Mammary epithelial cell (primary cell): ENCODE data around the gene MARS1.

Source experiments
- CTCF ChIP-seq, 2 donors: IDR thresholded peaks in 1 of 2; conservative IDR thresholded peaks in 1 of 2; 2 replicates each; pipeline ENCODE4 v1.5.1; 2011 to 2012; ENCODE audit warnings: inconsistent platforms in 2 of 2, low read length in 2 of 2, mild to moderate bottlenecking in 2 of 2, control low read depth in 1 of 2, low read depth in 1 of 2; ENCODE audit not compliant: insufficient read depth in 1 of 2; ENCODE audit errors: extremely low read depth in 1 of 2
- EZH2 ChIP-seq: IDR thresholded peaks from 2 replicates; pipeline ENCODE4 v1.6.1; 2012; ENCODE audit warnings: low read length, inconsistent platforms, borderline replicate concordance

DNA sequence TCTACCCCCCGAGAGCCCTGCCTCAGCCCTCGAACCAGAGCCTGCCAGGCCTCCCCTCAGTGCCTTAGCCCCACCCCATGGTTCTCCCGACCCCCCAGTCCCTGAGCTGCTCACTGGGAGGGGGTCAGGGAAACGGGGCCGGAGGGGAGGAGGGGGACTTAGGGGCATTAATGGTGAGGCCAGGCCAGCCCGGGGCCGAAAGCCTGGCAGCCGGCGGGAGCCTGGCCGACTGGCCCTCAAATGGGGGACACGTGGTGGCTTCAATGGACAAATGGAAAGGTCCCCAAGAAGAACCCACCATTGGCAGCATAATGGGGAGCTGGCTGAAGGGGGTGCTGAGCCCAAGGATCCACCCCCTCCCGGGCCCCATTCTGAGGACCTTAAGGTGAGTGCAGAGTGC is 40.3 kb downstream of the MARS1 start:
- no peak for TF ChIP-seq CTCF (conservative IDR thresholded peaks at IDR 0.05 in 1 of 2, IDR thresholded peaks at IDR 0.05 in 1 of 2; ENCODE audit: extremely low read depth in 1 of 2, insufficient read depth in 1 of 2, low read depth in 1 of 2, low read length in 2 of 2)
- TF ChIP-seq EZH2: no peak
